ENCODE data around the gene FHOD3.

FHOD3 gene

DNA sequence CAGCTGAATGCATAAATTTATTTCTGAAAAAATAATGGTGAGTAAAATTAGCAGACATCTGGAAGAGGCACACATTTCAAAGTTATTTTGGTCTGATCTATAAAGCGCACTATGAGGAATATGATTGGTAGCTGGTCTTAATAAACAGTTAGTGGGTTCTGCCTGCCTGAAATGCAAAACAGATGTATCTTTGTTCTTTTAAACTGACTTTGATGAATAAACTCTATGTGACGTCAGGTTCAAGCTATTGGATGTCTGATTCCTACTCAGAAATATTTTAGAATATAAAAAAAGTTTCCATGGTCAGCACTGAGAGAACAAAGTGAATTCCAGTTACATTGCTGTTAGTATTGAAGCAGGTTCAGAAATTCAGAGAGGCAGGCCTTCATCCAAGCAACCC is 394.9 kb downstream of the FHOD3 start:
- no peak for DNase-seq (ENCODE audit: low read depth in 1 of 2, low spot score in 1 of 2)
- Histone ChIP-seq H3K27ac (replicated peaks) (no peak overlapping the region), H3K4me3 (replicated peaks; ENCODE audit: insufficient read depth, low read length) (no peak overlapping the region), H3K27me3 (ENCODE audit: insufficient read depth, poor library complexity, severe bottlenecking) (peaks cover 3% of the 10 kb centered on the region)
- TF ChIP-seq GABPA (IDR thresholded peaks at IDR 0.05; ENCODE audit: low read depth), result no peak
- TF ChIP-seq SPI1 (IDR thresholded peaks at IDR 0.05; ENCODE audit: borderline replicate concordance, low read depth), result no peak
- TF ChIP-seq POLR2AphosphoS5 (IDR thresholded peaks at IDR 0.05; ENCODE audit: low read depth), result no peak
- TF ChIP-seq CTCF (IDR thresholded peaks at IDR 0.05; ENCODE audit: insufficient read depth, low read length), result no peak
- TF ChIP-seq REST (IDR thresholded peaks at IDR 0.05; ENCODE audit: insufficient replicate concordance, low read depth), result no peak

GRCh38 chr18:36692921-36693332 is 395.4 kb downstream of the FHOD3 start:
- peaks cover 3% of the 10 kb centered on the region for H3K27me3 ChIP-seq (ENCODE audit: insufficient read depth, poor library complexity, severe bottlenecking)
- no peak for DNase-seq (ENCODE audit: low read depth in 1 of 2, low spot score in 1 of 2)
- H3K27ac ChIP-seq (replicated peaks), result no peak overlapping the region
- TF ChIP-seq REST (IDR thresholded peaks at IDR 0.05; ENCODE audit: insufficient replicate concordance, low read depth) (no peak), POLR2AphosphoS5 (IDR thresholded peaks at IDR 0.05; ENCODE audit: low read depth) (no peak), SPI1 (IDR thresholded peaks at IDR 0.05; ENCODE audit: borderline replicate concordance, low read depth) (no peak), GABPA (IDR thresholded peaks at IDR 0.05; ENCODE audit: low read depth) (no peak), CTCF (IDR thresholded peaks at IDR 0.05; ENCODE audit: insufficient read depth, low read length) (no peak)
- H3K4me3 ChIP-seq (replicated peaks; ENCODE audit: insufficient read depth, low read length), result no peak overlapping the region

DNA sequence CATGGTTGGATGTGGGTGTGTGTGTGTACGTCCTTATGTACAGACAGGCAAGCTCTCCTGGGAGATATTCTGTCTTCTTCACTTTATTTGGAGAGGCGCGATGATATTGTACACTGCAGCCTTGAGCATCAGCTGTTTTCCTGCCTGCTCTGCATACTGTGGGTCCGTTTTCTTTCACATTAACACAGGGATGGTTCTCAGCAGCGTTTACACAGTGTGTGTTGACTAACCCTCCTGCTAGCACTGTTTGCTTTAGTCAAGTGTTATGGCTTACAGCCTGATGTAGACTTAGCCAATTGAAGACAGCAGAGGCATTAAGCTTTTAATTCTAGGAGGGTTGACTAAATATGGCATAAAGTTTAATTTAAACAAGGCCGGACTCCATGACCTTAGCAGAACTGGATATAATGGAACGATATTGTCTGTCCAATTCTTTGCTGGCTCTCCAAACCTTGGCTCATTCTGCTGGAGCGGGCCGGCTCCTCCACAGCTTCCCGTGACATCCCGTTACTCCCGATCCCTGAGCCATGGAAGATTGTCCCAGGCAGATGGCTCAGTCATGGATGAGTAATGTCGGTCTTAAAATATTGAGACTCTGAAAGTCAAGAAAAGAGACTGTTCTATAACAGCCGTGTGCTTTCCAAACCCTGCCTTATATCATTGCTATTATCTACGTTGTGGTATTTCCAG is 396.6 kb downstream of the FHOD3 start:
- TF ChIP-seq POLR2AphosphoS5 (IDR thresholded peaks at IDR 0.05; ENCODE audit: low read depth), result no peak
- no peak for TF ChIP-seq GABPA (IDR thresholded peaks at IDR 0.05; ENCODE audit: low read depth)
- TF ChIP-seq CTCF (IDR thresholded peaks at IDR 0.05; ENCODE audit: insufficient read depth, low read length), result no peak
- no peak for TF ChIP-seq SPI1 (IDR thresholded peaks at IDR 0.05; ENCODE audit: borderline replicate concordance, low read depth)
- no peak for TF ChIP-seq REST (IDR thresholded peaks at IDR 0.05; ENCODE audit: insufficient replicate concordance, low read depth)
- no peak overlapping the region for H3K4me3 ChIP-seq (replicated peaks; ENCODE audit: insufficient read depth, low read length)
- no peak overlapping the region for H3K27ac ChIP-seq (replicated peaks)
- H3K27me3 ChIP-seq (ENCODE audit: insufficient read depth, poor library complexity, severe bottlenecking), result peaks cover 7% of the 10 kb centered on the region
- DNase-seq (ENCODE audit: low read depth in 1 of 2, low spot score in 1 of 2), result no peak
